Fibroblast of skin of abdomen (primary cell): ENCODE results near the gene DUSP16.
"Not testable (repeated sequence)": the region's sequence is repeated elsewhere in the genome, so short reads cannot be mapped to it uniquely, and the experiment has no call there.

ENCODE experiments used
- DNase-seq: peaks from one replicate; pipeline ENCODE4 v3.0.0-alpha.2; 2013

DUSP16 gene

GRCh38 chr12:12492547-12492946 is 70.1 kb downstream of the DUSP16 start:
- no peak for DNase-seq

- no peak for DNase-seq
Observed at GRCh38 chr12:12491606-12492005, 71.1 kb downstream of the DUSP16 start.

GRCh38 chr12:12488823-12489550 is 73.7 kb downstream of the DUSP16 start:
- DNase-seq = no peak

DNA sequence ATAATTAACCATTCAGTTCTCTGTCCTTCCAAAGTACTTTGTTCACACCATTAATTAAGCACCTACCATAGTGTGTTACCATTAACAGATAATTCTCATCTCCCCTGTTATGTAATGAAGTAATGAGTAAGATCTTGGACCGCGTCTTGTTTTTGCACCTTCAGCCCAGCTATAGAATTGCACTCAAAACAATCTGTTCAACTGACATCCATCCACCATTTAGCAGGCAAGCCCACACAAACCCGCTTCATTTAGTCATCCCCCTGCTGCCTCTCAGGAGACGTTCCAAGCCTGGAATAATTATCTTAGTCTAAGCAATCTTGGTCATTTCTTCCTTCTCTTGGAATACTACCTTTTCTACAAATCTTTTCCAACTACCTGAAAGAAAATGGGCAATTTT is 74.4 kb downstream of the DUSP16 start:
- no peak for DNase-seq

DNA sequence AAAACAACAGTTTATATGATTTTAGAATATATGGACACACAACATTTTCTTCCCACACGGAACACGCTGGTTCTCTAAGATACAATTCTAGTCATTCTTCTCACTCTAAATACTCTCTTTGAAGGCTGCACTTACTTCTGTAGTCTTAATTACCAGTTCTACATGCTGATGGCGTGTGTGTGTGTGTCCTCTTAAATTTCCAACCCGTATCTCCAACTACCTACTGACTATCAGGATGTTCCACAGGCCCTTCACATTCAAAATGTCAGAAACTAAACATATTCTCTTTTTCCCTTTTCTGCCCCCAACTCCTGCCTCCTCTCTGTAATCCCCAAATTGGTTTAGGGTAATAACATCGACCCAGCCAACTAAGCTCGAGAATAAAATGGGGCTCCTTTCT is 75.2 kb downstream of the DUSP16 start:
- no peak for DNase-seq

GRCh38 chr12:12486661-12487240 is 75.9 kb downstream of the DUSP16 start:
- DNase-seq = no peak

DNA sequence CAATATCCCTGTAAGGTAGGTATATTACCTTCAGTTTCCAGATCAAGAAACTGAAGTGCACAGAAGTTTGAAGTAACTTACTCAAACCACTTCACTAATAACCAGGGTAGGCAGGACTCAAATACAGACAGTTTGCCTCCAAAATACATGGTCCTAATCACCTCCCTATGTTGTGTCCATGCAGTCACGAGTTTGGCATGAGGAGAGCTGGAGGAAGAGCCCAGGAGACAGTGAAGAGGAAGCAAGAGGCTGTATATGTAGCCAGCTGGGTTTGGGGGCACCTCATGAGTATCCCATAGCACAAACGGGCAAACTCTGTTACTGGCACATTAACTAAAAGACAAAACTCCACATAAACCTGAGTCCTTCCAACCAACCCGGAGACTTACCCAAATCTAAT is 79.2 kb downstream of the DUSP16 start:
- no peak for DNase-seq

DNA sequence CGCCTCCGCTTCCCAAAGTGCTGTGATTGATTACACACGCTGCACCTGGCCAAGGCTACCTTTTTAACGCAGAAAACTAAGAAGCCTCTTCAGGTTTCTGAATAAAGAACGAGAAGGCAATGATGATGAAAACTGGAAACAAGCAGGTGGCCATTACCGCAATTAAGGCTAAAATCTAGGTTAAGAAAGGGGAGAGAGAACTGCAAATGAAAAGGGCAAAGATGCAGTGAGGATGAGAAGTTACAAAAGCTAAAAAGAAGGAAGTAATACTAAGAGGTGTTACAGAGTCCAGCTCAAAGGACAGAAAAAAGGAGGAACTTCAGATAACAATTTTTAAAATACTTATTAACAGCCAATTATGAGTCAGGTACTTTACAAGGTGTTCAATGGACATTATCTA is 79.7 kb downstream of the DUSP16 start:
- no peak for DNase-seq

- DNase-seq = no peak
Observed at GRCh38 chr12:12482150-12482761, 80.4 kb downstream of the DUSP16 start.

- no peak for DNase-seq
Observed at GRCh38 chr12:12481631-12482030, 81.0 kb downstream of the DUSP16 start.

DNA sequence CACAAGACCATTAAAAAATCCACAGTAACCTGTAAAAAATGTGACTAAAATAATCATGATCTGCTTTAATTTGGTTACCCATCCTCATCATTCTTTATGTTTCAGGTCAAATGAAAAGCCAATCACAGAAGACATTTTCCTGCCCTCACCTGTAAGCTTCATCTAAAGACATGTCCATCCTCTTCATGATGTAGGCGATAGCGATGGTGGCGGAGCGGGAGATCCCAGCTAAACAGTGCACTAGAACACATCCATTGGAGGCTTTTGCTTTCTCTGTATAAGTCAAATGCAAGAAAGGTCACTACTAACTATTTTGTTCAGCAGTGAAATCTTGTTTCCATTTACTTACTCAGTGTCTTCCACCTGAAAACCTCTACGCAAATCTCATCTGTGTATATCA is 82.6 kb downstream of the DUSP16 start:
- DNase-seq = no peak

DNA sequence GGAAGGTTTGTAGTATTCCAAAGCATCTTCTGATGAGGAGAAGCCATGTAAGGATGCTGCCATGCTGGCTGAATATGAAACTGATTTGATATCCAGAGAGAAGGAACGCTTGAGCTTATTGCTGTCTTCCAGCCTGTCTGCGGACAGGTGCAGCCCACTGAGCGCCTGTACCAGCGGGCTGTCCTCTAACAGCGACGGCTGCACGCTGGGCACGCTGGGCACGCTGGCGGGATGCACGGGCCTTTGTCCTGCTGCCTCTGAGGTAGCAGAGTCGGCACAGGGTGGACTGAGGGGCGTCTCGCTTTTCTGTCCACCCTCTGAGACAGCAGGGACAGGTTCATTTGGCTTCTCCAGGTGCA is 85.2 kb downstream of the DUSP16 start:
- no peak for DNase-seq

GRCh38 chr12:12476857-12477531 is 85.7 kb downstream of the DUSP16 start:
- DNase-seq = no peak

DNA sequence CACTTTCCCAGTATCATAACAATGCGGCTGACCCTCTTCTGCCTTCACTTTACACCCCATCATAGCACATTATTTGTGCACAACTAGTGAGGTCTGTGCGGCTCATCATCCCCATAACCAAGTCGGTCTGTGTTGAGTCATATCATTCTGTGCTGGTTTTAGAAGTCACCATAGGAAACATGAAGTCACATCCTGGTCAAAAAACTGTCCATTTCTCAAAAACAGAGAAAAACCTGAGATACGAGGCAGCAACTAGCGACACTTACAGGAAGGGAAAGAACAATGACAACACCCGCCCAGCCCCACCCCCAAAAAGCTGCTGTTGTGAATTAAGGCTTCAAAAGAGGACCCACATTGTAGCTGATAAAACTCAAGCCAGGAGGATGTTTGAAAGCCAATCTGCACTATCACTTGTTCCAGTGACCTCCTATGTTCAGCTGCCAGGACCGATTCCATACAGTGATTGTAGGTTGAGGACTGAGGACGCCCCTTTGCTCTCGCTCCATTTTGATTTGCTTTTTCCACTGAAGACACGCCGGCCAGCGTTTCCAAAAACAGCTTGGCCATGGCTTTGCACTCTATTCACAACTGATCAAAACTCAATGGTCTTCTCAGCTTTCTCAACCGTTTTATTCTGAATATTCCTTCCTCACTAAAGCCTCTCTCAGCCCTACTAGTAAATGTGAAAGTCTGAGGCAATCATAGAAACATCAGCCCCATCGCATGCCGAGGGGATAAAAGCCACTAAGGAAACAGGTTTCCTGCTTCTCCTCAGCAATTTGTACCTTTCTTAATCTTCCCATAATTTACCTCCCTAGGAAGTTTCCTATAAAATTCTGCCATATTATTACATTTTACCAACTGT is 87.5 kb downstream of the DUSP16 start:
- no peak for DNase-seq

DNA sequence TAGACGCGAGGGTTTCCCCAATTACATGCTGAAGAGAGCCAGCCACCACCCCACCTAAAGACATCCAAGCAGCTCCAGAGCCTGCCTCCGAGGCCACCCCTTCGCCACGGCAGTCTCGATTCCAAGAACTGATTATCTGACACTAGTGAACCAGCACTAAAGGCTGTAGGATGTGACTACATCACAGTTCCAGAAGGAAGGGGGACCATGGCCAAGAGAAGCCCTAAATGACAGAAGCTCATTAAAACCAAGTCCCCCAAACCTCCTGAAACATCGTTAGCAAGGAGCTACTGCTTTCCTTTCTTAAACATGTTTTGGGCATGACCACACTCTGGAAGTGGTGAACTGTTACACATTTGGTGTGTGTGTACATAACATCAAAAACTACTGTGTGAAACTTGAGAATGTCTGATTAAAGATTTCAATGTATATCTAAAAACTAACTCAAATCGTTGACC is 88.2 kb downstream of the DUSP16 start:
- no peak for DNase-seq

GRCh38 chr12:12473223-12473622 is 89.4 kb downstream of the DUSP16 start:
- DNase-seq = no peak

DNA sequence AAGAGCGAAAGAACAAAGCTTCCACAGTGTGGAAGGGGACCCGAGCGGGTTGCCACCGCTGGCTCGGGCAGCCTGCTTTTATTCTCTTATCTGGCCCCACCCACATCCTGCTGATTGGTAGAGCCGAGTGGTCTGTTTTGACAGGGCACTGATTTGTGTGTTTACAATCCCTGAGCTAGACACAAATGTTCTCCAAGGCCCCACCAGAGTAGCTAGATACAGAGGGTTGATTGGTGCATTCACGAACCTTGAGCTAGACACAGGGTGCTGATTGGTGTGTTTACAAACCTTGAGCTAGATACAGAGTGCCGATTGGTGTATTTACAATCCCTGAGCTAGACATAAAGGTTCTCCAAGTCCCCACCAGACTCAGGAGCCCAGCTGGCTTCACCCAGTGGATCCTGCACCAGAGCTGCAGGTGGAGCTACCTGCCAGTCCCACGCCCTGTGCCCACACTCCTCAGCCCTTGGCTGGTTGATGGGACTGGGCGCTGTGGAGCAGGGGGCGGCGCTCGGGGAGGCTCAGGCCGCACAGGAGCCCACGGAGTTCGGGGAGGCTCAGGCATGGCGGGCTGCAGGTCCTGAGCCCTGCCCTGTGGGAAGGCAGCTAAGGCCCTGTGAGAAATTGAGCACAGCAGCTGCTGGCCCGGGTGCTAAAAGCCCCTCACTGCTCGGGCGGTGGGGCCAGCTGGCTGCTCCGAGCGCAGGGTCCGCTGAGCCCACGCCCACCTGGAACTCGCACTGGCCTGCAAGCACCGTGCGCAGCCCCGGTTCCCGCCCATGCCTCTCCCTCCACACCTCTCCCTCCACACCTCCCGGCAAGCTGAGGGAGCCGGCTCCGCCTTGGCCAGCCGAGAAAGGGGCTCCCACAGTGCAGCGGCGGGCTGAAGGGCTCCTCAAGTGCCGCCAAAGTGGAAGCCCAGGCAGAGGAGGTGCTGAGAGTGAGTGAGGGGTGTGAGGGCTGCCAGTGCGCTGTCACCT is 90.4 kb downstream of the DUSP16 start:
- not testable (repeated sequence) for DNase-seq

GRCh38 chr12:12470751-12471306 is 91.8 kb downstream of the DUSP16 start:
- DNase-seq = no peak

DNA sequence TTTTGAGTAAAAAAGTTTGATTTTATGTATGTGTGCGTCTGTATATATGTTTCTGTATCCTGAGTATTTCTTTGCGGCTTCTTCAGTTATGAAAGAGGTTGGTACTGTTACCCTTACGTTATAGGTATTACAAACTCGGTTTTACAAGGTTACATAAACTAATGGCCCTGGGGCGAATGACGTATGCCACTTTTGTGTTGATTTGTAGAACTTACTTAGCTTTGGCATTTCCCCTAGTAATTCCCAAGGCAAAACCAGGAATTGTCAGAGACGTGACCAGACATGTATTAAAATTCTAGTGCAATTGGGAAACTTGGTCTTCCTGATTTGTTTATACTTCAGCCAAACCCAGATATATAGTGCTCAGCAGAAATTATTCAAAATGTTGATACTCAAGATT is 93.3 kb downstream of the DUSP16 start:
- DNase-seq = no peak

DNA sequence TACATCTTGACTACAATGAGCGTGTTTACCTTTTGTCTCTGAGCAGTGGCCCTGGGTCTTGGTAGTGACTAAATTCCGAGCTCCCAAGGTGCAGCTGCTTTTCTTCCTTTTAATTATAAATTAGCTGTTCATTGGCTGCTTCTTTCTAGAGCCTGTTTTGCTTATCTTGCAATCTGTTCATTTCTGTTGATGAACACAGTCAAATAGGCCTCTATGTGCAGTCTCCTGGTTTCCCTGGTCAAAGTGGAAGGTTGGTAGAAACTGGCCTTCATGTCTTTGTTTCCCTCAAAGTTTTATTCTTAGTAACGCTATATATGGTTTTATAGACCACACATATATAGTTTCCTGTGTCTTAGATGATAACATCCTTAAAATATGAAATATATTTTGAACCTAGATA is 94.1 kb downstream of the DUSP16 start:
- DNase-seq = no peak

DNA sequence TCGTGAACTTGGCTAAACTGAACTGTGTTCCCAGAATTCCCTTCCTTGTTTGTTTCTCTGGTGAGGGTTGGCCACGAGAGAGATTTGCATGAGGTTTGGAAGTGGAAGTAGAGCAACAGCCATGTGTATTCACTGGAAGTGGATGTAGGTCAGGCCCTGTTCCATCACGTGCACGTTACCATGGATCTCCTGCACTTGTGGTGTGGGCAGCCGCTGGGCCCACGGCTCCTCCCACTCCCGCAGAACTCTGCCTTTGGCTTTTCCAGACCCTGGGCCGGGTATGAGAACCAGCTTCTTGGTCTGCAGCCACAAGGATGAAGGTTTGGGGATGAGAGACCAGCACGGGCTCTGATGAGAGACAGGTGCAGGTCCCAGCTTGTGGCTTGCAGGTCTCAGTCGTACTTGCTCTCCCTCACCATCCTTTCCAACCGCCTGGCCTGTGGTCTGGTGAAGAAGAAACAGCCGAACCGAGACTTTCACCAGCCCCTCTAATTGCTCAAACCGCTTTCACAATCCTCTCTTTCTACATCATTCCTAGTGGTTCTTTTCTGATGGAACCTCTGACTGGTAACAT is 94.9 kb downstream of the DUSP16 start:
- DNase-seq = no peak
